Gastroesophageal sphincter (tissue), 3 donors: ENCODE data around the gene SCARB2.

Source experiments
- CTCF ChIP-seq, 4 experiments: fragments of 200-600 bp in 2 of 4; fragments of 450-650 bp in 2 of 4; sonication (generic) in 1 of 4; IDR thresholded peaks; one replicate each; pipeline ENCODE4 v1.5.1; 2017 to 2019; ENCODE audit warnings: antibody characterized with exemption in 4 of 4, mild to moderate bottlenecking in 2 of 4, moderate library complexity in 2 of 4
- POLR2A ChIP-seq, 2 donors: fragments of 450-650 bp; IDR thresholded peaks; one replicate each; pipeline ENCODE4 v1.6.1; 2017; ENCODE audit warnings: antibody characterized with exemption in 2 of 2, mild to moderate bottlenecking in 2 of 2, moderate library complexity in 1 of 2

DNA sequence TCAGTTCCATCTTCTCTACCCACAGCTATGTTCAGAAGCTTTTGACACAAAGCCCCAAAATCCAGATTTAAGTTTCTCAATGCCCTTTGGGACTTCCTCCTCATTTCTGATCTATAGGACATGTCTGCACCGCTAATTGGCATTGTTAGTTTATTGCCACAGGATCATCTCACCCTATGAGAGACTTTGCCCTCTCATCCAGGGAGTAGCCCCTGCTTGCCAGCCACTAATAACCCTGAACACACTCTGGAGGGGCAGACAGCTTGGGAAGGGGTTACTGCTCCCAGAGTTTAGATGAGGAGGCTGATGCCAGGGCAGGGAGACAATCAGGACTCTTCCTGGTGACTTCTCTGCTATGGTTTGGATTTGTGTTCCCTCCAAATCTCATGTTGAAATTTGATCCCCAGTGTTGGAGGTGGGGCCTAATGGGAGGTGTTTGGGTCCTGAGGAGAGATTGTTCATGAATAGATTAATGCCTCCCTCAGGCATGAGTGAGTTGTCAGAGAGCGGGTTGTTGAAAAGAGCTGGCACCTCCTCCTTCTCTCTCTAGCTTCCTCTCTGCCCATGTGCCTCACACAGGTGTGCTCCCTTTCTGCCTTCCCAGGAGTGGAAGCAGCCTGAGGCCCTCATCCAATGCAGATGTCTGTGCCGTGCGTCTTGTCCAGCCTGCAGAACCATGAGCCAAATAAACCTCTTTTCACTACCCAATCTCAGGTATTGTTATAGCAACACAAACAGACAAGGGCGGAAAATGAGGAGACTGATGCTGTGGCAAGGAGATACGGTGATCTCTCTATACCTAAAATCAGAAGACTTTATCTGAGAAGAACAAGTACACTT, 3.6 kb upstream of the SCARB2 start:
- no peak for TF ChIP-seq CTCF (IDR thresholded peaks at IDR 0.05)
- no peak for TF ChIP-seq POLR2A (IDR thresholded peaks at IDR 0.05)
